Uterus (tissue), 2 donors: ENCODE measurements around the gene PAPLN.

Source experiments
- POLR2A ChIP-seq, 2 donors: fragments of 450-650 bp; IDR thresholded peaks; one replicate each; pipeline ENCODE4 v1.6.1; 2016; ENCODE audit warnings: antibody characterized with exemption in 2 of 2, mild to moderate bottlenecking in 1 of 2, moderate library complexity in 1 of 2
- TF ChIP-seq, protein P1 (sequence below), 4 experiments: fragments of 200-600 bp in 2 of 4; fragments of 450-650 bp in 2 of 4; sonication (generic) in 2 of 4; IDR thresholded peaks; one replicate each; pipeline ENCODE4 v1.5.1; 2016 to 2019; ENCODE audit warnings: antibody characterized with exemption in 4 of 4, mild to moderate bottlenecking in 2 of 4, moderate library complexity in 1 of 4

DNA sequence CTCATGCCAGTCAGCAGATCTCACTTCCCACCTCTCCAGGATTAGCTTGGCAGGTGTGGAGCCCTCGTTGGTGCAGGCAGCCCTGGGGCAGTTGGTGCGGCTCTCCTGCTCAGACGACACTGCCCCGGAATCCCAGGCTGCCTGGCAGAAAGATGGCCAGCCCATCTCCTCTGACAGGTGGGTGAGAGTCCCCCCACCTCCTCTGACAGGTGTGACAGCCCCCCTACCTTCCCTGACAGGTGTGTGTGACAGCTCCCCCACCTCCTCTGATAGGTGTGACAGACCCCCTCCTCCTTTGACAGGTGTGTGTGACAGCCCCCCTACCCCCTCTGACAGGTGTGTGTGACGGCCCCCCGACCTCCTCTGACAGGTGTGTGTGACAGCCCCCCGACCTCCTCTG lies 26.3 kb downstream of the PAPLN start:
- TF ChIP-seq, protein P1, sequence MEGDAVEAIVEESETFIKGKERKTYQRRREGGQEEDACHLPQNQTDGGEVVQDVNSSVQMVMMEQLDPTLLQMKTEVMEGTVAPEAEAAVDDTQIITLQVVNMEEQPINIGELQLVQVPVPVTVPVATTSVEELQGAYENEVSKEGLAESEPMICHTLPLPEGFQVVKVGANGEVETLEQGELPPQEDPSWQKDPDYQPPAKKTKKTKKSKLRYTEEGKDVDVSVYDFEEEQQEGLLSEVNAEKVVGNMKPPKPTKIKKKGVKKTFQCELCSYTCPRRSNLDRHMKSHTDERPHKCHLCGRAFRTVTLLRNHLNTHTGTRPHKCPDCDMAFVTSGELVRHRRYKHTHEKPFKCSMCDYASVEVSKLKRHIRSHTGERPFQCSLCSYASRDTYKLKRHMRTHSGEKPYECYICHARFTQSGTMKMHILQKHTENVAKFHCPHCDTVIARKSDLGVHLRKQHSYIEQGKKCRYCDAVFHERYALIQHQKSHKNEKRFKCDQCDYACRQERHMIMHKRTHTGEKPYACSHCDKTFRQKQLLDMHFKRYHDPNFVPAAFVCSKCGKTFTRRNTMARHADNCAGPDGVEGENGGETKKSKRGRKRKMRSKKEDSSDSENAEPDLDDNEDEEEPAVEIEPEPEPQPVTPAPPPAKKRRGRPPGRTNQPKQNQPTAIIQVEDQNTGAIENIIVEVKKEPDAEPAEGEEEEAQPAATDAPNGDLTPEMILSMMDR (IDR thresholded peaks at IDR 0.05): no peak
- no peak for TF ChIP-seq POLR2A (IDR thresholded peaks at IDR 0.05)
